OCI-M1 (cell line): ENCODE measurements around the gene DMRTA2.

Source experiments
- DNase-seq: peaks from one replicate; lab custom pipeline; 2025; lab: John Stamatoyannopoulos, UW

DMRTA2 gene

GRCh38 chr1:50422946-50423669, at the start of gene DMRTA2:
TSS of gene DMRTA2 (minus strand) at chr1:50423443. CDS start at chr1:50421536, 1,907 bp downstream.
- no peak for DNase-seq

GRCh38 chr1:50471967-50472366, 48.7 kb upstream of the DMRTA2 start:
- peak; percentile 23 for DNase-seq

DNA sequence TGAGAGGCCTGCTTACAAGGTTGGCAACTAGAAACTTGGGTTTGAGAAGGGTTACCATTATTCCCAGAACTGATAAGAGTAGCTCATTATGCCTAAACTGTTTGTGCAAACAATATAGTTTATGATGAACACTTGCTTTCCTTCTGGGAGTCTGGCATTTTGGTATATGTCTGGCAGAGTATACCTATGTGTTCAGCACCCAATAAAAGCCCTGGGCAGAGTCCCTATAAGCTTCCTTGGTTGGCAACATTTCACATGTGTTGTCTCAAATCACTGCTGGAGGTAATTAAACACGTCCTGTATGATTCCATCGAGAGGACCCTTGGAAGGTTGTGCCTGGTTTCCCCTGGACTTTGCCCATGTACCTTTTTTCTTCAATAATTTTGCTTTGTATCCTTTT, 39.7 kb upstream of the DMRTA2 start:
- no peak for DNase-seq

- peak; percentile 85 for DNase-seq
These were observed 35.3 kb upstream of the DMRTA2 start for GRCh38 chr1:50458507-50458906.

GRCh38 chr1:50454911-50455310, 31.7 kb upstream of the DMRTA2 start:
- no peak for DNase-seq

DNA sequence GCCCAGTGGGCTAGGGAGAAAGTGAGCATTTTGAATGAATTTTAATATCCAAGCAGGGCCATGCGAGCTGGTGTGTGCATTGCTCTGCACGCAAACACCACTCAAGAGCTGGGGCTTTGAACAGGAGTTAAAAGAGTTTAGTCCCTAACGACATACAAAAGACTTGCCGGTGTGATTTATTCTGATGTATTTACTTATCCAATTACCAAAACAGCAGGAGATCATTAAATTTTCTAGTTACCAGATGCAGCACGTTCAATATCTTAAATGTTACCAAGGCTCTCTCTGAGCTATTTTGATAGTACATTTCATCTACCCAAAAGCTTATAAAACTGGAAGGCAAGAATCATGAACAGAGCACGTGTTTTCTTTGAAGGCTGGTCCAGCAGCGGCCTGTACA, 30.0 kb upstream of the DMRTA2 start:
- no peak for DNase-seq

DNA sequence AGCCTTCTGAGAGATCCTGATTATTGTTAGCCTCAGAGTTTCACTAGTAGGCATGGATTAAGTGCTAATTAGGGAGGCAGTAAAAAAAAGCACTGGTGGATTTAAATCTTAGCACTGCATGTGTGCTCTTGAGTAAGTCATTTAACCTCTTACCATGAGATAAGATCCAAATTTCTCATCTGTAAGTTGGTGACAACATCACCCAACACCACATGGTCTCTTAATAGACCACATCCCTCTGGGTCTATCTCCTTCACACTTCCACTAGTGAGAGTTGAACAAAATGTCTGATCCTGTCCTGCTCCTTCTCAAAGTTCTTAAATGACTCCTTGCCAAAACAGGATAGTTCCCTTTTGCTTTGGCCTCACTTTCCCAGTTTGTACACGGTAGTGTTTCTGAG, 29.5 kb upstream of the DMRTA2 start:
- no peak for DNase-seq

GRCh38 chr1:50450861-50451653, 27.8 kb upstream of the DMRTA2 start:
- DNase-seq = no peak

- no peak for DNase-seq
These were observed 24.7 kb upstream of the DMRTA2 start for GRCh38 chr1:50447961-50448360.

- no peak for DNase-seq
These were observed 17.9 kb upstream of the DMRTA2 start for GRCh38 chr1:50441183-50441582.

DNA sequence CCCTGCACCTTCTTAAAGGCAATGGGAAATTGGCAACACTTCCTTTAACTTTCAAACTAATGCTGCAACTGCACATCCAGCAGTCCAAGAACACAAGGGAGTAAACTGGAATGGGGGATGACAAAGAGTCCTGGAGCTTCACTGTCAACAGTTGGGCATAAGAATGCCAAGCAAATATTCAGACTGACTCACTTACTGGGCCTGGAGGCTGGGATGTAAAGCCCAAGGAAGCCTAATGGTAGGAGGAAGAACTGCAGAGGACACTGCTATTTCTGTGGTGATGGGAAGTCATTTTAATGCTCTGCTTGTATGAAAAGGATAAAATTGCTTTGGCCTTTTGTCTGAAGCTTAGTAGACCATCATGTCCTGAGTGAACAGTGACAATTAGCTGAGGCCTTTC, 15.7 kb upstream of the DMRTA2 start:
- DNase-seq = no peak

- DNase-seq = no peak
These were observed 13.2 kb upstream of the DMRTA2 start for GRCh38 chr1:50436489-50436888.

DNA sequence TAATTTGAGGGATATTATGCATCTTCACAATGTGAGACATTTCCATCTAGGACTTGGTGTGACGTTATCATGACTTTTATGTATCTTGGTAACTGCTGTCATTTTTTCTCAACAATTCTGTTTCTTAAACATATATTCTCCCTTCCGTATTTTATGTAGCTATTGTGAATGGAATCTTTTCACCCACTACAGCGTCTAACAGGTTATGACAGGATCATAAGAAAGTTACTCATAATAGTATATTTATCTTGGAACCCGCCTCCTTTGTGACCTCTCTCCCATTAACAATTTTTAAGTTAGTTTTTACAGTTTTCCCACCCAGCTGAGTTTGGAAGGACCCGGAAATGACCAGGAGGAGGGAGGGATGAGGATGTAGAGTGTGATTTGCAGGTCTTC, 6.8 kb upstream of the DMRTA2 start:
- DNase-seq = no peak

DNA sequence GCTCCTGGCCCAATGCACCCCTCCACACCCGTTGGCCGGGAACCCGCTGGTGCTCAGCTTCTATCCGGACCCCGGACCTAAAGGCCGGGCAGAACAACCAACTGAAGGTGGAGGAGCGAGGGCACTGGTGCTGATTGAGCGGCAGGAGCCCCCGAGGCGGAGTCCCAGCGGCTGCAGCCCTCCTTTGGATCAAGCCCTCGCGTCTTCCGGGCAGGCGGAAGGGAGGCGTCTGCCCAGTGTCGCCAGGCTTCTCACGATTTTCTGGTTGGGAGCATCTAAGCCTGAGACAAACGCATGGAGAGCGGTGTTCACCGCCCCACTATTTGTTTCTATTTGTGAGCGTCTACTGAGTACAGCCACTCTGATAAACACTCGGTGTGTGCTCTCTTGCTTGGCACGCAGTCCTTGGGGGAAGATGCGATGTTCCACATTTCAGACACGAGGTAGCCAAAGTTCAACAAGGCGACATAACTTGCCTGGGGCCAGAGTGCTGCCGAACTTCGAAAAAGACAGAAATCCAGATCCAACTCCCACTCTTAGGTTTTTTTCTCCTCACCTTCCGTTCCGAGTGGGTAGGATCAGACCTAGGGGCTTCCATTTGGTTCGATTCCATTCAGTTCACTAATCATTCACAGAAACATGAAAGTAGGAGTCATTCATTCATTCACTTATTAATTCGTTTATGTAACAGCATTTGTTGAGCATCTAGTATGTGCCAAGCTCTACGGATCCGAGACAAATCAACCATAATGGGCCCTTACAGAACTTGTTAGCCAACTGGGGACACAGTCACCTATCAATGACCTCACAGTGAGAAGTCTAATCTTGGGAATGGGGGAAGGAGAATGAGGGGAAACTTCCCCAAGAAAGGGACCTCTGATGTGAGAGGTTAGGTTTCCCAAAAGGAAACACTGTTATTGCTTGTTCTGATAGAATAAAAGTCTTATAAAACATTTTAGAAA, 4.9 kb upstream of the DMRTA2 start:
- DNase-seq = no peak

- no peak for DNase-seq
These were observed 4.0 kb upstream of the DMRTA2 start for GRCh38 chr1:50427086-50427817.

DNA sequence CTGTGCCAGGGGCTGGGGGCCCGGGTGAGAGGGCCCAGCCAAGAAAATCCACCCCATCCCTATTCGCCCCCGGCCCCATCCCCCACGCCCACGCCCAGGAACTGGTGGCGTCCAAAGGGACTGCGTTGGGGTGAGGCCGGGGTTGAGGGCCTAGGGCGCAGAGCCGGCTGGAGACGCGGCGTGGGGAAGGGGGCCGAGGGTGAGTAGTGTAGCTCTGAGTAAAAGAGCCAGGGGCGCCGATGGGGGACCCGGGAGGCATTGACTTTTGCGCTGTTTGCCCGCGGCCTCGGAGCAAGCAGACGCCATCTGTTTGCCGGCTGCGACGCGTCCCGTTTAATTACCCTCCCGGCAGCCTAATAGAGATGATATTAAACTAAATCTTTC, 3.5 kb upstream of the DMRTA2 start:
- DNase-seq = no peak

DNA sequence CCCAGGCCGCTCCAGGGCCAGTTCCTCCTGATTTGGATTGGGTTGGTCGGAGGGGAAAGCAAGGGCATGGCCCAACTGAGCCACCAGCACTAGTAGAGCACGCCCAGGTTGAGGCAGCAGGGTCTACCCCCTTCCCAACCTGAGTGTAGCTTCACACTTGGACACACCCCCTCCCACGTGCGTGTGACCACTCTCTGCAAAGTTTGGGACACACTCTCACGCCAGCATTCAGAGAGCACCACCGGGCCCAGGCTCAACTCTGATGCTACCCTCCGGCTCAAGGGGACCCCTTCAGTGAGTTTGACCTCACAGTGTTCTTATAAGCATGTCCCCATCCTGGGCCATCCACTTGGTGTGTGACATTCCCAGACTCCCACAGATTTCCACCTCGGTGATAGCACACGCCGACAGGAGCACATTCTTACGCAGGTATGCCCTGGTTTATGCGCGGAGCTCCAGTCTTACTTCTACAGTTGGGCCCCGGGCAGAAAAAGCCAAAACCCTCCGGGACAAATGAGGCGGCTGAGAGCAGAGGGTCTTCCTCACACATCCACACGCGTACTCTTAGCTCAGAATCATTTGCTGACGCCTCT, 3.0 kb upstream of the DMRTA2 start:
- DNase-seq = no peak

DNA sequence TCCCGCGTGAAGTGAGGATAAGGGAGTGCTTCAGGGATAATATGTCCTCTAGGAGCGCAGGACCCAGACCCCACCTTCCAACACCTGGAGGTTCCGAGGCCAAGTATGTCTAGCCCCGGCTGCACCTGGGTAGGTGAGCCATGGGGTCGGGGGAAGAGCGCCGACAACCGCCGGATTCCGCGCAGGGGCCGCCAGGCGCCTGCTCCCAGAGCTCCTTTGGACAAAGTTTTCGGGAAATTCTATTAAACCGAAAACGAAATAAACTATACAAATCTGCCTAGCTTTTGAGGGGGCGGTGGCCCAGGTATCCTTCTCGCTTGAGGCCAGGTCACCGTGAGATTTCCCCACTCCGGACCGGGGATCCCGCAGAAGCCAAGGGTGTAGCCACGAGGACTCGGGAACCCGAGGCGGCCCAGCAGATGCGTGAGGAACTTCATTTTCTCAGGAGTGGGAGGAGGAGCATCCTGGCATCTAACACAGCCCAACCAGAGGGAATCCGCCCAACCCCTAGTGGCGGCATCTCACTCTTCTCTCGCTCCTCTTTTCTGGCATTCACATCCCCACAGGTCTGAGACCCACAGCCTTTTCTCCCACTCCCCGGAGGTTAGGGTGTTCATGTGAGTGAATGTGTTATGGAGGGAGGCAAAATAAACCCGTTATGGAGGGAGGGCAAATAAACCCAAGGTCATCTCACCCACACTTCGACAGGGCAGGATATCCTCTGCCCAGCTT, 2.3 kb upstream of the DMRTA2 start:
- no peak for DNase-seq

DNA sequence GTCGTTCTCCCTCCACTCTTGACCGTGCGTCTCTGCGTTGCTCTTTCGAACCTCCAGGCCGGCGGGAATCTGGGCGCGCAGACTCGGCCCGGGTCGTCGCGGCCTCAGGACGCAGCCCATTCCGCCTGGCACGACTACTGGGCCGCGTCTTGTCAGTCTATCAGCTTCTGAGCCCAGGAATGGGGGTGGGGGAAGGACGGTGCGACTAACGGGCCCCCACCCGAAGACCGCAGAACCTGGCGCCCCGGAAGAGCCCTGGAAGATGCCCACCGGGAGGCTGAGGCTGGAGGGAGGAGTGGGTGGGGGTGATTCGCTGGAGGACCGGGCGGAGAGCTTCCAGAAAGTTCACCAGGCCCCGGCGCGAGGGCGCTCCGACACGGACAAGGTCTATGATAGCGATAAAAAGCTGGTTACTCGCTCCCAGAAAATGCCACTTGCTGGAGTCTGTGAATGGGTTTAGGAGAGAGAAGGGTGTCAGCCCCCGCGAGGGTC, 1.7 kb upstream of the DMRTA2 start:
- DNase-seq = no peak
